OCI-M2 (cell line): ENCODE results near the gene TMBIM4.

Experiments
- DNase-seq: peaks from one replicate; lab custom pipeline; 2025; ENCODE audit not compliant: unreplicated experiment; lab: John Stamatoyannopoulos, UW

TMBIM4 gene

GRCh38 chr12:66103016-66103913 is 66.5 kb downstream of the TMBIM4 start:
- no peak for DNase-seq

GRCh38 chr12:66092559-66093269 is 77.1 kb downstream of the TMBIM4 start:
- no peak for DNase-seq

- no peak for DNase-seq
Observed at GRCh38 chr12:66090157-66090556, 79.6 kb downstream of the TMBIM4 start.

- DNase-seq = no peak
Observed at GRCh38 chr12:66087365-66087943, 82.3 kb downstream of the TMBIM4 start.

DNA sequence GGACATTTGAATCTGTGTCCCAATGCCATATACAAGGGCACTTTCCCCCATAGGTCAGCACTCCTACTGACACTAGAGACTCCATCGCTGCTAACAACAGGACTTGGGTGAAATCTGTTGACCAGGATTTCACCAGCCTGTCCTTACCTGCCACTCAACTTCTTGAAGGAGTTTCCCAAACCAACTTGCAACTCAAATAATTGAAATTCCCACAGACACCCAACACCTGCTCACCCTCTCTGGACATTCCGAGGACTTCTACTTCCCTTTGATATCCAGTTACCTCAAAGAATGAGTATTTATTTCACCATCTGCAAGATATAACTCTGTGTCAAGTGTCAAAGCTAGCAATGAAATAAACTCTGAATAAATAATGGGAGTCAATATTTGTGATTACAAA is 83.8 kb downstream of the TMBIM4 start:
- no peak for DNase-seq
